Right renal cortex interstitium (tissue), 3 donors: Measurements from ENCODE around the gene MOB2. TPM values are rescaled to one million over a fixed set of nuclear protein-coding genes. Genes with fewer than 3 reads are reported as not detected.

Experiments used
- DNase-seq, 3 donors: peaks; one replicate each; pipeline ENCODE4 v3.0.0-alpha.2; 2013; ENCODE audit warnings: low read depth in 3 of 3, low spot score in 2 of 3
- polyA plus RNA-seq, 3 donors: library from polyadenylated mRNA; unstranded; fragments of 120-200 nt; gene quantifications; one replicate each; pipeline ENCODE4 v1.2.1, GENCODE V29; 2013; ENCODE audit not compliant: insufficient read length in 3 of 3

The MOB2 gene
- polyA plus RNA-seq, 3 donors = 28.8 to 36.7 (median 31.6) TPM

DNA sequence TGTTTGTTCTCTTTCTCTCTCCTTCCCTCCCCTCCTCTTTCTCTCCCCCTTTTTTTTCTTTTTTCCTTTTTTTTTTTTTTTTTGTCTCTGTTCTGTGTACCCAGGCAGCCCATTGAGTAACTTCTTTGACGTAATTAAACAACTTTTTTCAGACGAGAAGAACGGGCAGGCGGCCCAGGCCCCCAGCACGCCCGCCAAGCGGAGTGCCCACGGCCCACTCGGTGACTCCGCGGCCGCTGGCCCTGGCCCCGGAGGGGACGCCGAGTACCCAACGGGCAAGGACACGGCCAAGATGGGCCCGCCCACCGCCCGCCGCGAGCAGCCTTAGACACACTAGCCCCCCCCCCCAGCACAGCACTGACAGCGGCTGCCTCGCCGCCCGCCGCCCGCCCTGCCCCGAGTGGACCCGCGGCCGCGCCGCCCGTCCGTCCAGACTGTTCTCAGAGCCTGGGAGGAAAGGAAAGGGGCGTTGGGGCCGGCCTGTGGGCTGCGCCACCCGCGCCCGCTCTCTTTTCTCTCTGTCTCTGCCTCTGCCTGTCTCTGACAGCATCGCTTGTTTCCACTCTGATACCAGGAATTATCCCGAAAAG is 26.1 kb downstream of the MOB2 start:
- DNase-seq = no peak

DNA sequence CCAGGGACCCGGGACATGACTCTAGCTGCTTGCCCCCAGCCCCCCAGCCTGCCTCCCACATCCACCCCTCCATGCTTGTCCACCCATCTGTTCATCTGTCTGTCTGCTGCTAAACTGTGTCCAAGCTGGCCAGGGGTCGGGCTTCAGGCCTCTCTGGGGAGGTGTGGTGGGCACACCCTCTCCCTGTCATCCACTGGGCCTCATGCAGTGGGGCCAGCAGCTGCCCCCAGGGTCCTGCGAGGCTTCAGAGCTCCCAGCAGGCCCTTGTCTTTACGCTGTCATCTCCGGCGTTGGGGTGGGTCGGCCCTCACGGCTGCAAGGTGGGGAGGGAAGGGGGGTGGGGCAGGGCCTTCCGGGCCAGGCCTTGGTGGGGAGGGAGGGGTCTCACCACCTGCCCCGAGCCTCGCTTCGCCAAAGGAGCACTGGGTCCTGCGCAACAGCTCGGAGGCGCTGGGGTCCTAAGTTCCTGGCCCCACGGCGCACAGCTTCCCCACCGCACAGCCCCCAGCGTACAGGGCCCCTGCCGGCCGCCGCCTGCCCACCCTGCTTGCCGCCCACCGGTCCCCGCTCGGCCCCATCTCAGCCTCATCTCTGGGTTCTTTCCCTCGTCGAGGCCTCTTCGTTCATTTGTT is 26.7 kb downstream of the MOB2 start:
- DNase-seq = no peak

DNA sequence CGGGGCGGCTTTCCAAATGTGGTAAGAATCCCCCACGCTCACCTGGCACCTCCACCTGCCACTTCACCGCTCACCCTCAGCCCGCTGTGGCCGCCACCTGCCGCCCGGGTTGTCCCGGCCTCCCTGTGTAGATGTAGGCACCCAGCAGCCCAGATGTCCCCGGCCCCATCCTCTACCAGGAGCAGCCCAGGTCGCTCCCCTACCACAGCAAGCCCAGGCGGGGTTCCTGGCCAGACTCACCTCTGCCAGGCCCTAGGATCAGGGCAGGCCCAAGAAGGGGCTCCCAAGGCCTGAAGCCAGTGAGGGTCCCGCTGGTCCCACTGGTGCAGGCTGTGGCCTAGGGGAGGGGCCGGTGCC is 27.4 kb downstream of the MOB2 start:
- DNase-seq = no peak

DNA sequence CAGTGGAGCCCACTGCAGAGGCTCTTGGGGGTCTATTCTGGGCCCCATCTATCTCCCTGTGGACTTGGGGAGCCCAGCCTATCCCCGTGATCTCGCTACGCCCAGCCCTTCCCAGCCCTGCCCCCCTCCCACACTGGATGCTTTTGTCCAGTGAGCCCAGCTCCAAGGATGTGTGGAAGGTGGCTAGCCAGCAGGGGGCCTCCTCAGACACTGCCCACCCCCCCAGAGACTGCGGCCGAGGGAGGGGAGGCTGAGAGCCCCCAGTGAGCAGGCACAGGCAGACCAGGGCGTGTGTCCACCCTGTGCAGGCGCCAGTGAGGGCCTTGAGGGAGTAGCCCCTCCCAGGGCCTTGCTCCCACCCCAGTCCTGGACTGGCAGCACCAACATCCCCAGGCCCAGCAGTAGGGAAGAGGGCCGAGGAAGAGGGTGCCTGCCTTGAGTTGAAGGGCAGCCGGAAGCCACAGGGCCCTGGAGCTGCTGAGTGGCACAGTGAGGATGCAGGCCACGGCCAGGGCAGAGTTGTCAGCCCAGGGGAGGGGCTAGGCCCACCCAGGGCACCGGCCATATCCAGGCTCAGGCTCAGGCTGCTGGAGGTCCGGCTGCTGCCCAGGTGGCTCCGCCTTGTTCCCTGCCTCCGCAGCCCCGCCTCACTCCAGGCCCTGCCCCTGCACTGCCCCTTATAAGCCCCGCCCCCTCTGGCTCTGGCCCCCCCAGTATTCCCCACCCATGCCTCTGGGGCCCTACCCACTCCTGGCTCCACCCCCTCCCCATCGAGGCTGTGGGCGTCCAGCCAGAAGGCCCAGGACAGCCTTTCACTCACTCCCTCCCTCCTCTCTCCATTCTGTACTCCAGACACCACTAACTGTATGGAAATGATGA is 28.0 kb downstream of the MOB2 start:
- DNase-seq = no peak

GRCh38 chr11:1457856-1458255 is 28.7 kb downstream of the MOB2 start:
- no peak for DNase-seq

DNA sequence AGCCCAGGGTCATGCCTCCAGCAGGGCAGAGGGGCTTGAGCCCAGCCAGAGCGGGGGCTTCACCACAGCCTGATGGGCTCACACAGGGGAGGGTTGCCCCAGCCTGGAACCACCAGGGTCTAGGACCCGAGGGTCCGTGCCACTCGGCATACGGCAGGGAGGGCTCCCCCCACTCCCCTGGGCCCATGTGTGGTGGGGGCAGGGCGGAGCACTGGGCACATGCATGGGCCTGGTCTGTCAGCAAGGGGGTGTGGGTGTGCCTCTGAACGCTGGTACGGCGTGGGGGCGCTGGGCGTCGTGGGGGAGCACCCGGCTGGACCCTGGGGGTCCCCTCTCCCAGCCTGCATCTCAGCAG is 29.3 kb downstream of the MOB2 start:
- DNase-seq = no peak

DNA sequence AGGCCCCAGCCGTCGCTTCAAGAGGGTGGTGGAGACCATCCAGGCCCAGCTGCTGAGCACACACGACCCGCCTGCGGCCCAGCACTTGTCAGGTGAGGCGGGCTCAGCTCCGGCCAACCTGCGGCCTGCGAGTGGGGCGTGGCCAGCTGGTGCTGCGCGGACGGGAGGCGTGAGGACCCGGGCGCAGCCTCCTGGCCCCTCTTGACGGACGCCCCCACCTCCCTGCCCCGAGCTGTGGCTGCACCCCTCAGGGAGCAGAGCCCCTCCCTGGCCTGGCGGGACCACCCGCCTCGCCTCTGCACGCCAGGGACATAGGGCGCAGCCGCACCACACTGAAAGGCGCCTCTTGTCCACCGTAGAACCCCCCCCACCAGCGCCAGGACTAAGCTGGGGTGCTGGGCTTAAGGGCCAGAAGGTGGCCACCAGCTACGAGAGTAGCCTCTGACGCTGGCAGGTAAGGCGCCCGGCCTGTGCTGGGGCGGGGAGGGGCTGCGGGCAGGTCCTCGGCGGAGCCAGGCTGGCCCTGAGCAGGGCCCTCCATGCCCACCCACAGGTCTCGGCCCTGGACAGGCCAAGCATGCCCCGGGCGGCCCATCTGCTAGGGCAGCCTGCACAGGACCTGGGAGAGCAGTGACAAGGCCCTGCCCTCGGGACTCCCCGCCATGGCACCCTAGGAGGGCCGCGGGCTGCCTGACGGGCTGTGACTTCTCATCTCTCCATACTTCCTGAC is 29.8 kb downstream of the MOB2 start:
- DNase-seq = no peak

DNA sequence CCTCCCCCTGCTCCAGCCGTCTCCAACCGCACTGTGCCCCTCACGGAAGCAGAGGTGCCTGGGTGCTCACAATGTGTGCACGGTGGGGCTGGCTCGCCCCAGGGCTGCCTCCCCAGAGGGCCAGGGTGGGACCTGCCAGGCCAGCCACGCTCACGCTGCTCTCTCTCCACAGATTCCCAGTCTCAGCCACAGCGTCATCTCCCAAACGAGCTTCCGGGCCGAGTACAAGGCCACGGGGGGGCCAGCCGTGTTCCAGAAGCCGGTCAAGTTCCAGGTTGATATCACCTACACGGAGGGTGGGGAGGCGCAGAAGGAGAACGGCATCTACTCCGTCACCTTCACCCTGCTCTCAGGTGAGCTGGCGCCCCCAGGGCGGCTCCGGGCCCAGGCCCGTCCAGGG is 30.4 kb downstream of the MOB2 start:
- no peak for DNase-seq

GRCh38 chr11:1455763-1456060 is 30.9 kb downstream of the MOB2 start:
- DNase-seq = no peak

DNA sequence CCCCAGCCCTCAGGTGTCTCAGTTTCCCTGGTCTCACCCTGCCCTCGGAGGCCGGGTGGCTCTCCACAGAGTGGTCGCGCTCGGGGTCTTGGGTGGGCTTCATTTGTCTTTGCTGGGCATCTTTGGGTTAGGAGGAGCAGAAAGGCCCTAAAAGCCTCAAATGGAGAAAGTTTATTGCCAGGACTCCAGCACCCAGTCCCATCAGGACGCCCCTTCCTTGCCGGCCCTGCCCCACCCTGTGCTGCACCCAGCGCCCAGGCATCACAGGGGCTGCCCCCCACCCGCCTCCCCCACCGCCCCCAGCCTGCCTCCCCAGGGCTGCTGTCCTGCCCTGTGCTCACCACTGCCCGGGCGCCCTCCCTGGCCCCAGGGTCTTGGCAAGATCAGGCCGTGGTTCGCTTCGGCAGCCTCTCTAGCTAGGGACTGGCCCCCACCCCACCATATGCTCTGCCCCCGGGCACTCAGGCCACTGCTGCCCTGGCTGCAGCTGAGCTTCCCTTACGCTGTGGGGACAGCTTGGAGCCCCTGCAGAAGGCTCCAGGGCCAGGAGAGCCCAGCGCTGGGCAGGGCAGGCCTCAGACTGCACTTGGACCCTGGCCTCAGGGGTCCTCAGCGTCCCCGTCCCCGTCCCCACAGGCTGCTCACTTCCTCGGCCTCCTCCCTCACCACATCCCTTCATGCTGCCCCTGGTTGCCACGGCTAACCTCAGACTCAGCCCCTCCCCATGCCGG is 31.4 kb downstream of the MOB2 start:
- DNase-seq = no peak

DNA sequence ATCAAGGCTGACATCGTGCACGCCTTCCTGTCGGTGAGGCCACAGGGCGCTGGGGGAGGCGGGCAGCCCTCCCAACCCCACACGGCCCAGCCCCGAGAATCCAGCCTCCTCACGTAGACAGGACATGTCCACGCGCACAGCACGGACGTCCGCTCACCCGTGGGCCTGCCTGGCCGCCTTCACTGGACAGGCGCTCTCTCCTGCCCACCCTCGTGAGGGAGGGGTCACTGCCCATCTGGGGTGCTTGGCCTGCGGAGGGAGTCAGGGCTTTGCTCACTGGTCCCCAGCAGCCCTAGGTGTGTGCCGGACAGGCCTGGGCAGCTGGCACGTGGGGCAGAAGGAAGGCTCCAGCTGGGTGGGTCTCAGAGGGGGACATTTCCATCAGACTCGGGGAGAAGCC is 32.0 kb downstream of the MOB2 start:
- DNase-seq = no peak

GRCh38 chr11:1453611-1454034 is 33.0 kb downstream of the MOB2 start:
- DNase-seq = no peak

DNA sequence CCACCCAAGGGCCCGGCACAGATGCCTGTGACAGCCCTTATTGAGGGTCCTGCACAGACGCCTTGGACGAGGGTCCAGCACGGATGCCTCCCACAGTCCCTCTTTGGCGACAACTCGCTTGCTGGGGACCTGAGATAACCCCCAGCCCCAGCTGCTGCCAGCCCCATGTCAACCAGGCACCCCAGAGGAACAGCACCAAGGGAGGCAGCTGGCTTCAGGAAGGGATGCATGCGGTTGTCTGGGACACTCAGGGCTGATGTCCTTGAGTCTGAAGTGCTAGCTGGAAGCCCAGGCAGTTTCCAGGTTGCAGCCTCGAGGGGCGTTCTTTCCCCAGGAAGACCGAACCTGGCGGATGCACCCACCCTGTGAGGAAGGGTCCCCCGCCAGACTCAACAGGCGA is 33.8 kb downstream of the MOB2 start:
- no peak for DNase-seq

- no peak for DNase-seq
These were observed 34.7 kb downstream of the MOB2 start for GRCh38 chr11:1451781-1452470.

DNA sequence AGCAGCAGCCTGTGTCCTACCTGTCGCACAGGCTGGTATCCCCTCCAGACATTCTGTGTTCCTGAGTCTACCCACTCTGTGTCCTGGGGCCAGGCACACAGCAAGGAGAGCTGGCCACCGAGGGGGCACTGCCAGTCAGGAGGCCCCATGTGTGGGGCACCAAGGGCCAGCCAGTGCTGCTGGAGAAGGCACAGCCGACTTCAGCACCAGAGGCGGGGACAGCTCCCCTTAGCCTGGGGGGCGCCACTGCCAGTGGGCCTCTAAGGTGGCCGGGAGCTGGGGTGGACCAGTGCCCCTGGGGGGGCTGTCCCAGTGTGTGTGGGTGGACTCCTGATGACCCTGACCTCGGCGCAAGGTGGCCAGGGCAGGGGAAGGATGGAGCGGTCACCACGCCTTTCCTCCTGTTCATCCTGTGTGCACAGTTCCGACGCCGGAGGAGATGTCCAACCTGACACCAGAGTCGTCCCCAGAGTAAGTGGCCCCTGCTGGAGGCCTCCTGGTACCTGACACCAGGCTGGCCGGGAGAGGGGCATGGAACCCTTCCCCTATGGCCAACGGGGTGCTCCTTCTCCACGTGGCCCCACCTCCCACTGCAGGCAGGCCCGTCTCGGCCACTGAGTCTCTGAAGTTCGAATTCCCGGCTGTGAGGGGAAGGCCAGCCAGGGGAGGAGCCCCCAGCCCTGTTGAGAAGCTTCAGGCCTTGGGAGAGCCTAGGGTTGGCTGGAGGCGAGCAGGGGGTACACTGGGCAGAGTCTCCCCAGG is 35.4 kb downstream of the MOB2 start:
- no peak for DNase-seq

- DNase-seq = no peak
These were observed 36.2 kb downstream of the MOB2 start for GRCh38 chr11:1450344-1450875.

DNA sequence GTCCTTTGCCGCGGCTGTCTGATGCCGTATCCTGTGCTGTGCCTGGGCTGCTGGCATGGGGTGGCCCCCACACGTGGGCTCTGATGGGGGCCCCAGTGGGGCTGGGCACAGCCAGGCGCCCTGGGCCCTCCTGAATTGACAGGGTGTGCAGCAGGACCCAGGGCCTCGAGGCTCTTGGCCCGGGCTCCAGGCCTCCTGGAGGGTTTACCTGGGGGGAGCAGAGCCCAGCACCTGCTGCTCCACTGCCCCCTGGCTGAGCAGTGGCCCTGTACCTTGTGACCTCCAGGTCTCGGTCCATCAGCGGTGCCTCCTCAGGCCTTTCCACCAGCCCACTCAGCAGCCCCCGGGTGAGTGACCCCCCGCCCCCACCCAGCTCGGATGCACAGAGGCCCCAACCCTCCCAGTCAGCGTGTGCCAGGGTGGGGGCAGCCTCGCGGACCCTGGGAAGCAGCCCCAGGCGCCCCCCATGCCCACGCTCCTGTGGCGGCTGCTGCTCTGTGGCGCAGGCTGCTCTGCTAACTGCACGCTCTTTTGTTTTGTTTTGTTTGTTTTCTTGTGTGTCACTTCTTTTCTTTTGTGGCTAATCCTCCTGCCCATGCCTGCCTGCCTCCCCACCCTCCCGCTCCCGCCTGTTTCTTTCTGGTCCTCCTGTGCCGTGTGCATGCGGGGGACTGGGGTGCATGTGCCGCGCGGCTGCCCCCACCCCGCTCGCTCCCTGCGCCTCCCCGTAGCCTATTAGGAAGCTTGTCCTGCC is 36.9 kb downstream of the MOB2 start:
- DNase-seq = no peak

GRCh38 chr11:1448882-1449281 is 37.7 kb downstream of the MOB2 start:
- DNase-seq = no peak
